Measurements from ENCODE around the gene C16orf92.

The C16orf92 gene

GRCh38 chr16:30022887-30023286 lies at the start of gene C16orf92:
C16orf92 (plus strand) TSS chr16:30023198; CDS start chr16:30023341, 143 bp downstream.
- DNase-seq (ENCODE audit: low read depth in 2 of 2), result no peak

GRCh38 chr16:29973384-29974246 lies 49.4 kb upstream of the C16orf92 start, which contains the start of gene TAOK2:
TAOK2 (plus strand) TSS chr16:29973868; CDS start chr16:29977773, 3,905 bp downstream.
- DNase-seq (ENCODE audit: low read depth in 2 of 2), result peak; percentile 98 to 99

DNA sequence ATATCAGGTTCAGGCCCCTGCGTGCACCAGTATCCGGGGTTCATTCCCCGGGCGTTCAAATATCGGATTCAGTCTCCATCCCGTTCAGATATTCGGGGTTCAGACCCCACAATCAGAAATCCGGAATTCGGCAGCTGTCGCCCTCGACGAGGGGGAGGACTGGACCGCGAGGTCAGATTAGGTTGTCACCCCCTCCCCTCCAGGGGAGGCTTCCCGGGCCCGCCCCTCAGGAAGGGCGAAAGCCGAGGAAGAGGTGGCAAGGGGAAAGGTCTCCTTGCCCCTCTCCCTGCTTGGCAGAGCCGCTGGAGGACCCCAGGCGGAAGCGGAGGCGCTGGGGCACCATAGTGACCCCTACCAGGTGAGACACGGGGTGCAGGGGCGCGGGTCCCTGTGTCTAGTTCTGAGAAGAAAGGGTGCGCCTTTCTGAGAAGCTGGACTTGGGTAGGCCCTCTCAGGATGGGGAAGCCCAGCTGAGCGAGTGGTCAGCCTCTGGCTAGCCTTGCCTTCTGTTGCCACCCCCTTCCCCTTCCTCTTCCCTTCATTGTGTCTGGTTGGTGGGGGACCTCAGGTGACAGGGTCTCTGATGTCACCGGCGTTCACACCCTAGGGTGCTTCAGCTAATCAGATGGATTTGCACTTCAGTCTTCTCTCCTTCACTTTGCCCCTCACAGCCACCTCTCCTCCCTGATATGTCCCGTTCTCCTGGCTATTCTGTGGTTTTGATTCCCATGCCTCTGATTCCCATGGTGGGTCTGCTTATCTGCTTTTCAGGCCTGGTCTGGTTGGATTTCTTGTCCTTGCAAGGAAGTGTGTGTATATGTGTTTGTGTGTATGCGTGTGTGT lies 48.5 kb upstream of the C16orf92 start:
- DNase-seq (ENCODE audit: low read depth in 2 of 2), result no peak

- DNase-seq (ENCODE audit: low read depth in 2 of 2), result no peak
Measured at GRCh38 chr16:29975134-29975538, 47.9 kb upstream of the C16orf92 start.

DNA sequence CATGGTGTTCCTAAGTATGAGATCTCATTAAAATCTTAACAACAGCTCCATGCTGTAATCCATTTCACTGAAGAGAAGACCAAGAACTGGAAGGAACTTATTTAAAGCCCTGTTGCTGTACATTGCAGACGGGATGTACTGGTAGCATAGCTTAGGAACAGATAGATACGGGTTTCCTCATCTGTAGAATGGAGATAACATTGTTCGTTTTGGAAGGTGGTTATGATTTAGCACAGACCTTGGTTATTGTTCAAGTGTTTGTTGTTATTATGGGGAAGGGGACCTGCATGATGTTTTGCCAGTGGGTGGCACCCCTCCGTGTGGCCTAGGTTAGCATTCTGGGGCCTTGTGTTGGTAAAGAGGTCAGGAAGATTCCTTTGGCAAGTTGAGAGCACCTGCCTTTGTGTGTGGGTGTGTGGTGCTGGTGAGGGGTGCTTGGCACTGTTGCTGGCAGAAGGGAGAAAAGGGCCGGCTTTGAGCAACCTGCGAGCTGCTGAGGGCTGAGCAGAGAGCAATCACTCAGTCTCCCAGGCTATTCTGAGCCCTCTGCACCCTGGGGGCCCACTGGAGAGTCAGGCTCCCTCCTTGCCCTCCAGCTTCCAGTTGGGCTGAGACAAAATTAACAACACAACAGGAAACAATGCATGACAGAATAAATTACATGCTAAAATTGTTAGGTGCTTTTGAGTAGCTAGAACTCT lies 47.0 kb upstream of the C16orf92 start:
- DNase-seq (ENCODE audit: low read depth in 2 of 2), result no peak

DNA sequence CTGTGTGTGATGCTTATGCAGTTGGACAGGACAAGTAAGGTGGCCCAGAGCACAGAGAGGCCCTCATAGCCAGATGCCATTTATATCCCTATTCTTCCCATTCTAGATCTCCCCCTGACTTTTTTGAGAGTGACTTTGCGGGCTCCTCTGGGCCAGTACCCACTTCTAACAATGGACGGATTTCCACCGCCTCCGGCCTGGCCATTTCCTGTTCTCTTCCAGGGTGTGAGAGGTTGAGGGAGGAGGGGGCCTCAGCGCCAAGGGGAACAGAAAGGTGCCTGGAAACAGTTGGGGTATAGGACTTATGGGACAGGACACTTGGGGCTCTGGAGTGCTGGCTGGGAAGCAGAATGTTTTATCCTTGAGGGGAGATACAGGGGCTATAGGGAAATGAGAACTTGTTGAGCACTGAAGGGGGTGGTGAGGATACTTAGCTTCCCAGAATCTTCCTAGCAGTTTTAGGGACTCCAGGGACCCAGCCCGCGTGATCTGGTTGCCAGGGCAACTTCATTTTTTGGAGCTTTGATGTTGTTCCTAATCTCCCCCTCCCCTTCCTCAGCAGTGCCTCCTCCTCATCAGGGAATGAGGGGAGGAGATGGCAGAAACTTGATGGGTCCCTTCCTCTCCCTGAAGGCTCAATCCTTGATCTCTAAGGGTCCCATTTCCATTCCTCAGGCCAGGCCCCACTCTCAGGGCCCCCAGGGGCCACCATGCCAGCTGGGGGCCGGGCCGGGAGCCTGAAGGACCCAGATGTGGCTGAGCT lies 45.8 kb upstream of the C16orf92 start:
- DNase-seq (ENCODE audit: low read depth in 2 of 2), result no peak

- no peak for DNase-seq (ENCODE audit: low read depth in 2 of 2)
Measured at GRCh38 chr16:29978081-29978480, 44.9 kb upstream of the C16orf92 start.

DNA sequence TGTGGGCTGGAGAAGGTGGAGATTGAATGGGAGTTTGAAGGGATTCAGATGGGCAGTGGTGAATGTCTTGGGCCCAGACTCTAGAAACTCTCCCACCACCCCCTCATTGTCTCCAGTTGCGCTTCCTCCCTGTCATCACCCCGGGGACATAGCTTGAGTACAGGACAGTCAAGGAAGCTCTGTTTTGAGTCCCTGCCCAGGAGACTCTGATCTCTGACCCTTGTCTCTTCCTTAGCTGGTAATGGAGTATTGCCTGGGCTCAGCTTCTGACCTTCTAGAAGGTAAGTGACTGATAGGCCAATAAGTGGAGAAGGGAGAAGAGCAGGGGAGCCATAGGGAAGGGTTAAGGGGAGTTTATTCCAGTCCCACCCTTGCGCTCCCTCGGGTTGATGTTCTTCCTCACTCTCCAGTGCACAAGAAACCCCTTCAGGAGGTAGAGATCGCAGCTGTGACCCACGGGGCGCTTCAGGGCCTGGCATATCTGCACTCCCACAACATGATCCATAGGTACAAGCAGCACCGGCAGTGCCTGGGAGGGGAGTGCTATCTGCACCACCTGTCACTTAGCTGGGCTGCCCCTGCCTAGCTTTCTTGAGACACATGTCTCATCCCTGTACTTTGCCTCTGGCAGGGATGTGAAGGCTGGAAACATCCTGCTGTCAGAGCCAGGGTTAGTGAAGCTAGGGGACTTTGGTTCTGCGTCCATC lies 44.3 kb upstream of the C16orf92 start:
- DNase-seq (ENCODE audit: low read depth in 2 of 2), result no peak

- no peak for DNase-seq (ENCODE audit: low read depth in 2 of 2)
Measured at GRCh38 chr16:29982560-29983419, 40.2 kb upstream of the C16orf92 start.

- no peak for DNase-seq (ENCODE audit: low read depth in 2 of 2)
Measured at GRCh38 chr16:29983420-29984136, 39.4 kb upstream of the C16orf92 start.

DNA sequence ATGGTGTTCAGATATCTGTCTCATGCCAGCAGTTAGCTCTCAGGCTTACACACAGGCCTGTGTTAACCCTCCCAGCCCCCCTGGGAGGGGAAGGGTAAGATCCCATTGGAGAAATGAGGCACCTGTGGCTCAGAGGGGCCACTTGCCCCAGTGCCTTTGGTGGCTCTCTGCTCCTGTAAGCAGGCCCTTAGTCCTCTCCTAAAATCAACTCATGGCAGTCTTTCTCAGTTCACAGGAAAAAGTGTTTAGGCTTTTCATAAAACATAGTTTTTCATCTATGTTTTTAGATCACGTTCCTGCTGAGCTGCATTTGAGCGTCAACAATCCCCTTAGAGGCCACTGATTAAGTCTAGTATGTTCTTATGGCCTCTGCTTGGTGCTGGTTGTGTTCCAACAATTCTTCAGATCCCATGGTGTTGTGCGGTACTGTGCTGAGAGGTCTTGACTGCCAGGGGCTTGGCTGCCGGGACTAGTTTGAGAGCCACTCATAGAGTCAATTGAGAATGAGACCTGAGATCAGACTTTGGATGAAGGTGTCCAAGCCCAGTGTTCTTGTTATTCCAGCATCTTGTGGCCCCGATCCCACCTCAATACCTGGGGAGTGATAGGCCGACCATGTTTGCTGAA lies 38.7 kb upstream of the C16orf92 start:
- no peak for DNase-seq (ENCODE audit: low read depth in 2 of 2)

GRCh38 chr16:29984764-29985147 lies 38.2 kb upstream of the C16orf92 start:
- no peak for DNase-seq (ENCODE audit: low read depth in 2 of 2)

GRCh38 chr16:29985271-29985811 lies 37.7 kb upstream of the C16orf92 start:
- DNase-seq (ENCODE audit: low read depth in 2 of 2), result no peak

GRCh38 chr16:29986231-29986630 lies 36.8 kb upstream of the C16orf92 start:
- no peak for DNase-seq (ENCODE audit: low read depth in 2 of 2)

DNA sequence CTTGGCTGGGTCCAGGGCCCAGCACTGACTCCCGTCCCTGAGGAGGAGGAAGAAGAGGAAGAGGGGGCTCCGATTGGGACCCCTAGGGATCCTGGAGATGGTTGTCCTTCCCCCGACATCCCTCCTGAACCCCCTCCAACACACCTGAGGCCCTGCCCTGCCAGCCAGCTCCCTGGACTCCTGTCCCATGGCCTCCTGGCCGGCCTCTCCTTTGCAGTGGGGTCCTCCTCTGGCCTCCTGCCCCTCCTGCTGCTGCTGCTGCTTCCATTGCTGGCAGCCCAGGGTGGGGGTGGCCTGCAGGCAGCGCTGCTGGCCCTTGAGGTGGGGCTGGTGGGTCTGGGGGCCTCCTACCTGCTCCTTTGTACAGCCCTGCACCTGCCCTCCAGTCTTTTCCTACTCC lies 36.1 kb upstream of the C16orf92 start:
- no peak for DNase-seq (ENCODE audit: low read depth in 2 of 2)

GRCh38 chr16:29987371-29988085 lies 35.5 kb upstream of the C16orf92 start:
- DNase-seq (ENCODE audit: low read depth in 2 of 2), result no peak

DNA sequence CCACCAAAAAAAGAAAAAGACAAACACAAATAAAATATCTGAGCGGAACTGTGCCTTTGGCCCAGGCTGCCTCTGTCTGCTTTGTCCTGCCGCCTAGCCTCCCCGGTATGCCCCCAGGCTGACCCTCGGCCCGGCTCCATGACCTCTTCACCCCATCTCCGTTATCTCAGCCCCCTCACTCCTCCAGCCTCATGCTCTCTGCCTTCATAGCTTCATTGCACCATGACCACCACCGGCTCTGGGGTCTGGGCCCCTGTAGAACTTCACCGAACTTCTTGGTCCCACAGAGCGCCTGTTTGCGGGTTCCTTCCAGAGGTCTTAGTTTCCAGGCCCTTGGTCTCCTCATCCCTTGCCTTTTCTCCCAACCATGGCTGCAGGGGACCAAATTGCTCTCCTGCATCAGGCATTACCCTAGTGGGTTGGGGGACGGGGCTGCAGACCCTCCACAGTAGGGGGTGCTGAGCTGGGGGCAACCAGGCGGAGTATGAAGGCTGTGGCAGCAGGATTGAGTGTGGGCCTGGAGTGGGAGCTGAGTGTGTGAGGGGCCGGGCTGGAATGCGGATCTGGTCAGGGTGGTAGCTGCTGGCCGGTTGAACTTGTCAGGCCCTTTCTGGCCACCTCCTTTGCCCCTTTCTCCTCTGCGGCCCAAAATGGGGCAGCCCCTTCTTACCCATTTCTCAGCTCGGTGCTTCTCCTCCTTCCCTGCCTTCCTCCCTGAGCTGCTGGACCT lies 34.5 kb upstream of the C16orf92 start:
- no peak for DNase-seq (ENCODE audit: low read depth in 2 of 2)
